ENCODE measurements around the gene MSH4.
"Not testable (repeated sequence)": the region's sequence is repeated elsewhere in the genome, so short reads cannot be mapped to it uniquely, and the experiment has no call there.

Gene MSH4

GRCh38 chr1:75901371-75901770 lies 104.7 kb downstream of the MSH4 start:
- H3K4me3 ChIP-seq (ENCODE audit: low read depth, low read length), result no peak overlapping the region
- no peak for TF ChIP-seq CTCF (IDR thresholded peaks at IDR 0.05; ENCODE audit: insufficient read depth, low read depth, low read length, missing control alignments)
- DNase-seq (ENCODE audit: low read depth), result no peak

GRCh38 chr1:75908717-75909152 lies 112.1 kb downstream of the MSH4 start:
- peak; percentile 57 for TF ChIP-seq CTCF (IDR thresholded peaks at IDR 0.05; ENCODE audit: insufficient read depth, low read depth, low read length, missing control alignments)
- peak; percentile 72 for DNase-seq (ENCODE audit: low read depth)
- H3K4me3 ChIP-seq (ENCODE audit: low read depth, low read length), result no peak overlapping the region

GRCh38 chr1:75916834-75917233 lies 120.2 kb downstream of the MSH4 start:
- H3K4me3 ChIP-seq (ENCODE audit: low read depth, low read length), result no peak overlapping the region
- TF ChIP-seq CTCF (IDR thresholded peaks at IDR 0.05; ENCODE audit: insufficient read depth, low read depth, low read length, missing control alignments), result no peak

GRCh38 chr1:75922698-75923097 lies 126.0 kb downstream of the MSH4 start:
- DNase-seq (ENCODE audit: low read depth), result no peak
- no peak for TF ChIP-seq CTCF (IDR thresholded peaks at IDR 0.05; ENCODE audit: insufficient read depth, low read depth, low read length, missing control alignments)
- no peak overlapping the region for H3K4me3 ChIP-seq (ENCODE audit: low read depth, low read length)

More at GRCh38 chr1:75916834-75917233, 120.2 kb downstream of the MSH4 start:
- no peak for DNase-seq (ENCODE audit: low read depth)

- TF ChIP-seq CTCF (IDR thresholded peaks at IDR 0.05; ENCODE audit: insufficient read depth, low read depth, low read length, missing control alignments), result no peak
- no peak within 1 kb of the TSS for H3K4me3 ChIP-seq (ENCODE audit: low read depth, low read length)
- DNase-seq (ENCODE audit: low read depth), result no peak
Measured at GRCh38 chr1:75932304-75932703, 135.6 kb downstream of the MSH4 start, which contains the start of gene ASB17. ASB17 (minus strand) TSS chr1:75932404; CDS start chr1:75932291, 113 bp downstream.

- no peak for TF ChIP-seq CTCF (IDR thresholded peaks at IDR 0.05; ENCODE audit: insufficient read depth, low read depth, low read length, missing control alignments)
- DNase-seq (ENCODE audit: low read depth), result peak; percentile 16
- no peak overlapping the region for H3K4me3 ChIP-seq (ENCODE audit: low read depth, low read length)
Measured at GRCh38 chr1:75937034-75937433, 140.4 kb downstream of the MSH4 start.

GRCh38 chr1:75943037-75943436 lies 146.4 kb downstream of the MSH4 start:
- H3K4me3 ChIP-seq (ENCODE audit: low read depth, low read length), result not testable (repeated sequence)
- peak; percentile 10 for DNase-seq (ENCODE audit: low read depth)
